T-helper 1 cell treated with Interleukin-12 subunit alpha and Interleukin-12 subunit beta and Interleukin-4 antibody, amounts not matched to agents 30 μg/mL and 1 μg/mL, for 36 hours (primary cell): Measurements from ENCODE around the gene CCDC106.
A peak's percentile ranks its signal among the peaks of the same experiment; 100 is the strongest.

Experiments
- H3K27ac Mint-ChIP-seq: one replicate; pipeline ENCODE4 v1.8.0; 2021; ENCODE audit warnings: mild to moderate bottlenecking, mixed read lengths
- H3K27me3 Mint-ChIP-seq: one replicate; pipeline ENCODE4 v1.8.0; 2021; ENCODE audit warnings: low read depth, mixed read lengths
- H3K36me3 Mint-ChIP-seq: one replicate; pipeline ENCODE4 v1.8.0; 2021; ENCODE audit warnings: low read depth, mixed read lengths
- H3K4me1 Mint-ChIP-seq: one replicate; pipeline ENCODE4 v1.8.0; 2021; ENCODE audit warnings: low read depth, mixed read lengths
- H3K4me3 Mint-ChIP-seq: one replicate; pipeline ENCODE4 v1.8.0; 2021; ENCODE audit warnings: mild to moderate bottlenecking, moderate library complexity, mixed read lengths
- H3K9me3 Mint-ChIP-seq: one replicate; pipeline ENCODE4 v1.8.0; 2021; ENCODE audit warnings: mixed read lengths

Gene CCDC106

GRCh38 chr19:55606817-55607216 is 41.2 kb upstream of the CCDC106 start:
- Mint-ChIP-seq H3K4me3 (peak overlapping the region; percentile 99), H3K9me3 (no peaks in the 10 kb centered on the region), H3K27ac (peak overlapping the region; percentile 97), H3K27me3 (no peaks in the 10 kb centered on the region), H3K36me3 (peaks cover 14% of the 10 kb centered on the region), H3K4me1 (peaks cover 29% of the 10 kb centered on the region)

- peaks cover 32% of the 10 kb centered on the region for H3K4me1 Mint-ChIP-seq
- no peaks in the 10 kb centered on the region for H3K27me3 Mint-ChIP-seq
- H3K9me3 Mint-ChIP-seq, result no peaks in the 10 kb centered on the region
- no peak overlapping the region for H3K4me3 Mint-ChIP-seq
- H3K27ac Mint-ChIP-seq, result no peak overlapping the region
- peaks cover 18% of the 10 kb centered on the region for H3K36me3 Mint-ChIP-seq
These were observed 38.7 kb upstream of the CCDC106 start for GRCh38 chr19:55609326-55609725.

GRCh38 chr19:55611300-55611982 is 36.6 kb upstream of the CCDC106 start:
- Mint-ChIP-seq H3K4me3 (no peak overlapping the region), H3K9me3 (no peaks in the 10 kb centered on the region), H3K27me3 (no peaks in the 10 kb centered on the region), H3K36me3 (peaks cover 18% of the 10 kb centered on the region), H3K27ac (no peak overlapping the region), H3K4me1 (peaks cover 20% of the 10 kb centered on the region)

- no peak overlapping the region for H3K4me3 Mint-ChIP-seq
- H3K9me3 Mint-ChIP-seq, result no peaks in the 10 kb centered on the region
- H3K27me3 Mint-ChIP-seq, result no peaks in the 10 kb centered on the region
- peaks cover 20% of the 10 kb centered on the region for H3K36me3 Mint-ChIP-seq
- H3K27ac Mint-ChIP-seq, result no peak overlapping the region
- peaks cover 13% of the 10 kb centered on the region for H3K4me1 Mint-ChIP-seq
These were observed 35.9 kb upstream of the CCDC106 start for GRCh38 chr19:55611983-55612645.

GRCh38 chr19:55613396-55613795 is 34.6 kb upstream of the CCDC106 start:
- Mint-ChIP-seq H3K4me3 (no peak overlapping the region), H3K4me1 (peaks cover 9% of the 10 kb centered on the region), H3K36me3 (peaks cover 22% of the 10 kb centered on the region), H3K9me3 (no peaks in the 10 kb centered on the region), H3K27ac (no peak overlapping the region), H3K27me3 (no peaks in the 10 kb centered on the region)

GRCh38 chr19:55613930-55614710 is 33.9 kb upstream of the CCDC106 start:
- H3K4me3 Mint-ChIP-seq, result no peak overlapping the region
- H3K27me3 Mint-ChIP-seq, result no peaks in the 10 kb centered on the region
- H3K9me3 Mint-ChIP-seq, result no peaks in the 10 kb centered on the region
- peaks cover 24% of the 10 kb centered on the region for H3K36me3 Mint-ChIP-seq
- H3K4me1 Mint-ChIP-seq, result peaks cover 9% of the 10 kb centered on the region
- no peak overlapping the region for H3K27ac Mint-ChIP-seq

- H3K27me3 Mint-ChIP-seq, result no peaks in the 10 kb centered on the region
- H3K4me3 Mint-ChIP-seq, result no peak overlapping the region
- no peak overlapping the region for H3K27ac Mint-ChIP-seq
- peaks cover 7% of the 10 kb centered on the region for H3K4me1 Mint-ChIP-seq
- H3K9me3 Mint-ChIP-seq, result no peaks in the 10 kb centered on the region
- peaks cover 21% of the 10 kb centered on the region for H3K36me3 Mint-ChIP-seq
These were observed 33.1 kb upstream of the CCDC106 start for GRCh38 chr19:55614711-55615542.

- no peak overlapping the region for H3K4me3 Mint-ChIP-seq
- H3K27me3 Mint-ChIP-seq, result no peaks in the 10 kb centered on the region
- H3K9me3 Mint-ChIP-seq, result no peaks in the 10 kb centered on the region
- H3K36me3 Mint-ChIP-seq, result peaks cover 23% of the 10 kb centered on the region
- H3K4me1 Mint-ChIP-seq, result peaks cover 10% of the 10 kb centered on the region
- H3K27ac Mint-ChIP-seq, result no peak overlapping the region
These were observed 32.2 kb upstream of the CCDC106 start for GRCh38 chr19:55615543-55616394.

GRCh38 chr19:55616395-55616875 is 31.6 kb upstream of the CCDC106 start:
- H3K4me3 Mint-ChIP-seq, result no peak overlapping the region
- H3K9me3 Mint-ChIP-seq, result no peaks in the 10 kb centered on the region
- H3K36me3 Mint-ChIP-seq, result peaks cover 26% of the 10 kb centered on the region
- H3K27me3 Mint-ChIP-seq, result no peaks in the 10 kb centered on the region
- peaks cover 10% of the 10 kb centered on the region for H3K4me1 Mint-ChIP-seq
- H3K27ac Mint-ChIP-seq, result no peak overlapping the region

- no peak overlapping the region for H3K4me3 Mint-ChIP-seq
- no peaks in the 10 kb centered on the region for H3K9me3 Mint-ChIP-seq
- peaks cover 10% of the 10 kb centered on the region for H3K4me1 Mint-ChIP-seq
- H3K36me3 Mint-ChIP-seq, result peaks cover 26% of the 10 kb centered on the region
- no peak overlapping the region for H3K27ac Mint-ChIP-seq
- no peaks in the 10 kb centered on the region for H3K27me3 Mint-ChIP-seq
These were observed 30.6 kb upstream of the CCDC106 start for GRCh38 chr19:55617426-55617825.

GRCh38 chr19:55618426-55618825 is 29.6 kb upstream of the CCDC106 start:
- no peaks in the 10 kb centered on the region for H3K27me3 Mint-ChIP-seq
- no peaks in the 10 kb centered on the region for H3K9me3 Mint-ChIP-seq
- H3K4me1 Mint-ChIP-seq, result peaks cover 7% of the 10 kb centered on the region
- peaks cover 21% of the 10 kb centered on the region for H3K36me3 Mint-ChIP-seq
- H3K4me3 Mint-ChIP-seq, result no peak overlapping the region
- no peak overlapping the region for H3K27ac Mint-ChIP-seq

GRCh38 chr19:55619286-55619685 is 28.7 kb upstream of the CCDC106 start:
- Mint-ChIP-seq H3K36me3 (peaks cover 21% of the 10 kb centered on the region), H3K4me3 (no peak overlapping the region), H3K27ac (no peak overlapping the region), H3K27me3 (no peaks in the 10 kb centered on the region), H3K9me3 (no peaks in the 10 kb centered on the region), H3K4me1 (peaks cover 13% of the 10 kb centered on the region)

GRCh38 chr19:55620410-55621204 is 27.4 kb upstream of the CCDC106 start:
- Mint-ChIP-seq H3K4me3 (no peak overlapping the region), H3K27ac (no peak overlapping the region), H3K9me3 (no peaks in the 10 kb centered on the region), H3K27me3 (no peaks in the 10 kb centered on the region), H3K36me3 (peaks cover 21% of the 10 kb centered on the region), H3K4me1 (peaks cover 19% of the 10 kb centered on the region)
